ENCODE results near the gene CGB2. TPM values are rescaled to one million over a fixed set of nuclear protein-coding genes. Genes with fewer than 3 reads are reported as not detected.

Gene CGB2
- total RNA-seq, 3 donors from 2014 or later (not counting 1 experiment from before 2014, with no cell fraction given), result not detected

DNA sequence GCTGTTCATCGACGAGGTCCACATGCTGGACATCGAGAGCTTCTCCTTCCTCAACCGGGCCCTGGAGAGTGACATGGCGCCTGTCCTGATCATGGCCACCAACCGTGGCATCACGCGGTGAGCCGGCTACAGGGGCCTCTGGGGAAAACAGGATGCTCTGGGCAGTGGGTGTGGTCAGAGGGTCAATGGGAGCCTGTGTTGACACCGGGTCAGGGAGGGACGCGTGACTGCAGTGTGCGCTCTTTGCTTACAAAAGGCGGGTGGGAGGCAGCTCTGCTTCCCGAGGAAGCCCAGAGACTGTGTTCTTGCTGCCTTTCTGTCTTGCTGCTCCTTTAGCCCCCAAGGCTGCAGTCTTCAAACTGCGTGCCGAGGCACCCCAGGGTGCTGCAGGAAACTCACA is 20.5 kb upstream of the CGB2 start:
- Mint-ChIP-seq H3K9me3 (no peaks in the 10 kb centered on the region), H3K36me3 (no peaks in the 10 kb centered on the region), H3K27me3 (ENCODE audit: low read depth in 2 of 2) (no peaks in the 10 kb centered on the region), H3K4me3 (no peak overlapping the region), H3K4me1 (no peaks in the 10 kb centered on the region), H3K27ac (no peak overlapping the region)
- Histone ChIP-seq H3K27me3 (ENCODE audit: control insufficient read depth, insufficient read depth, low read length) (no peaks in the 10 kb centered on the region), H3K4me3 (ENCODE audit: low read length) (no peak overlapping the region), H3K27ac (ENCODE audit: low read length) (no peak overlapping the region), H3K4me1 (ENCODE audit: control insufficient read depth, insufficient read depth, low read length) (no peaks in the 10 kb centered on the region), H3K36me3 (ENCODE audit: control insufficient read depth, insufficient read depth, low read length) (peaks cover 36% of the 10 kb centered on the region), H3K9me3 (ENCODE audit: control insufficient read depth, insufficient read depth, low read length) (no peaks in the 10 kb centered on the region)
- TF ChIP-seq, protein P1, sequence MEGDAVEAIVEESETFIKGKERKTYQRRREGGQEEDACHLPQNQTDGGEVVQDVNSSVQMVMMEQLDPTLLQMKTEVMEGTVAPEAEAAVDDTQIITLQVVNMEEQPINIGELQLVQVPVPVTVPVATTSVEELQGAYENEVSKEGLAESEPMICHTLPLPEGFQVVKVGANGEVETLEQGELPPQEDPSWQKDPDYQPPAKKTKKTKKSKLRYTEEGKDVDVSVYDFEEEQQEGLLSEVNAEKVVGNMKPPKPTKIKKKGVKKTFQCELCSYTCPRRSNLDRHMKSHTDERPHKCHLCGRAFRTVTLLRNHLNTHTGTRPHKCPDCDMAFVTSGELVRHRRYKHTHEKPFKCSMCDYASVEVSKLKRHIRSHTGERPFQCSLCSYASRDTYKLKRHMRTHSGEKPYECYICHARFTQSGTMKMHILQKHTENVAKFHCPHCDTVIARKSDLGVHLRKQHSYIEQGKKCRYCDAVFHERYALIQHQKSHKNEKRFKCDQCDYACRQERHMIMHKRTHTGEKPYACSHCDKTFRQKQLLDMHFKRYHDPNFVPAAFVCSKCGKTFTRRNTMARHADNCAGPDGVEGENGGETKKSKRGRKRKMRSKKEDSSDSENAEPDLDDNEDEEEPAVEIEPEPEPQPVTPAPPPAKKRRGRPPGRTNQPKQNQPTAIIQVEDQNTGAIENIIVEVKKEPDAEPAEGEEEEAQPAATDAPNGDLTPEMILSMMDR (IDR thresholded peaks at IDR 0.05), result no peak
- intact Hi-C loops (cut with micrococcal nuclease), result no loop called here
- ATAC-seq, result no peak
- 89% methylated on average over 17 of the region's 17 CpGs for WGBS (ENCODE audit: insufficient coverage)
- no peak for DNase-seq

DNA sequence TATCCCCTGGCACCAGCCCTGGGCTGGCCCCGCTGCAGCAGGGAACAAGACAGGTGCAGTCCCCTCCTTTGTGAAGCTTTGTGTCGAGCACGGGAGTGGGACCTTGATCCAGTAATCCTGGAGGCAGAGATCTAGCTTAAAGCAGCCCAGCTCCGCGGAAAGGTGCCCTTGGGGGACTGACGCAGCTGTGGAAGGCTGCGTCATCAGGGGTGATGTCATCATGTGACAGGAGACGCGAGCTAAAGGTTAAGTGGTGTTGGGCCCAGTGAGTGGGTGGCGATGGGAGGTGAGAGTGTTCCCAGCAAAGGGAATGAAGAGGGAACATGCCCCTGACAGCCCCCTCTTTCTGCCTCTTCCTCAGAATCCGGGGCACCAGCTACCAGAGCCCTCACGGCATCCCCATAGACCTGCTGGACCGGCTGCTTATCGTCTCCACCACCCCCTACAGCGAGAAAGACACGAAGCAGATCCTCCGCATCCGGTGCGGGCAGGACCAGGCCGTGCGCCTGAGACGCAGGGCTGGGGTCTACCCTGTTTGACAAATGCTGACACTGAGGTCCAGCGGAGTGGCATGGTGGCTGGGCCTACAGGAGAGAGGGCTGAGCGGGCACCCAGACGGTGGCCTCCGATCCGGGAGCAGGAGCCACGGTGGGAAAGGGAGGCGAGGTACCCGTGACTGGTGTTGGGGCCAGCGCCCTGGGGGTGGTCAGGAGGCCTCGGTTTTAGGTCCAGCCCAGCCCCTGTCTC is 17.4 kb upstream of the CGB2 start:
- TF ChIP-seq, protein P1 (IDR thresholded peaks at IDR 0.05), result no peak
- intact Hi-C loops (cut with micrococcal nuclease), result no loop called here
- Mint-ChIP-seq H3K27me3 (ENCODE audit: low read depth in 2 of 2) (peaks cover 0 to 3% of the 10 kb centered on the region in 2 donors), H3K4me1 (peaks cover 9 to 23% of the 10 kb centered on the region in 2 donors), H3K36me3 (no peaks in the 10 kb centered on the region), H3K9me3 (no peaks in the 10 kb centered on the region), H3K4me3 (no peak overlapping the region), H3K27ac (no peak overlapping the region)
- no peak for ATAC-seq
- Histone ChIP-seq H3K27ac (ENCODE audit: low read length) (no peak overlapping the region), H3K4me1 (ENCODE audit: control insufficient read depth, insufficient read depth, low read length) (peaks cover 19% of the 10 kb centered on the region), H3K36me3 (ENCODE audit: control insufficient read depth, insufficient read depth, low read length) (peaks cover 24% of the 10 kb centered on the region), H3K9me3 (ENCODE audit: control insufficient read depth, insufficient read depth, low read length) (no peaks in the 10 kb centered on the region), H3K27me3 (ENCODE audit: control insufficient read depth, insufficient read depth, low read length) (peaks cover 3% of the 10 kb centered on the region), H3K4me3 (ENCODE audit: low read length) (no peak overlapping the region)
- 95% methylated on average over 32 of the region's 32 CpGs for WGBS (ENCODE audit: insufficient coverage)
- DNase-seq, result no peak

DNA sequence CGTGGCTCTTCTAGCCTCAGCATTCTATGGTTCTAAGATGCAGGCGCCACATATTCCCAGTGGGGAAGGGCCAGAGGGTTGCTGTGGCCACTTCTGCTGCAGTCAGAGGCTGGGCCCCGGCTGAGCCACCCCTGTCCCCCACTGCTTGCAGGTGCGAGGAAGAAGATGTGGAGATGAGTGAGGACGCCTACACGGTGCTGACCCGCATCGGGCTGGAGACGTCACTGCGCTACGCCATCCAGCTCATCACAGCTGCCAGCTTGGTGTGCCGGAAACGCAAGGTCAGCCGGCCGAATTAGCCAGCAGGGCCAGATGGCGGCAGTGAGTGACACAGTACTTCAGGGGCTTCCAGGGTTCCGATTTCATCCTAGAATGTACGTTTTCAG is 16.8 kb upstream of the CGB2 start:
- DNase-seq (no peak), ATAC-seq (no peak)
- WGBS (ENCODE audit: insufficient coverage), result 92% methylated on average over 18 of the region's 18 CpGs
- Histone ChIP-seq H3K4me3 (ENCODE audit: low read length) (no peak overlapping the region), H3K27me3 (ENCODE audit: control insufficient read depth, insufficient read depth, low read length) (peaks cover 3% of the 10 kb centered on the region), H3K4me1 (ENCODE audit: control insufficient read depth, insufficient read depth, low read length) (peaks cover 25% of the 10 kb centered on the region), H3K27ac (ENCODE audit: low read length) (no peak overlapping the region), H3K9me3 (ENCODE audit: control insufficient read depth, insufficient read depth, low read length) (no peaks in the 10 kb centered on the region), H3K36me3 (ENCODE audit: control insufficient read depth, insufficient read depth, low read length) (peaks cover 19% of the 10 kb centered on the region)
- intact Hi-C loops (cut with micrococcal nuclease), result no loop called here
- Mint-ChIP-seq H3K27ac (no peak overlapping the region), H3K4me1 (peaks cover 15 to 27% of the 10 kb centered on the region in 2 donors), H3K36me3 (no peaks in the 10 kb centered on the region), H3K27me3 (ENCODE audit: low read depth in 2 of 2) (peaks cover 0 to 4% of the 10 kb centered on the region in 2 donors), H3K4me3 (no peak overlapping the region), H3K9me3 (no peaks in the 10 kb centered on the region)
- TF ChIP-seq, protein P1 (IDR thresholded peaks at IDR 0.05), result no peak

Data from natural killer cell (primary cell).